Naive thymus-derived CD8-positive, alpha-beta T cell (primary cell): ENCODE results near the gene RIPOR2. TPM values are rescaled to one million over a fixed set of nuclear protein-coding genes. Genes with fewer than 3 reads are reported as not detected.

Experiments used
- ATAC-seq, 2 donors: fragments of 150-1000 bp; cut with Tn5 transposase in 1 of 2; sonication (Bioruptor Pico), chemical (Tn5 transposase) in 1 of 2; 1 replicate in 1 of 2; 2 replicates in 1 of 2; pipeline ENCODE4 v1.10.0; 2021; ENCODE audit warnings: mild to moderate bottlenecking in 2 of 2, moderate library complexity in 2 of 2
- POLR2A ChIA-PET: fragments of 350-600 bp; sonication (Branson Sonifier 250); formaldehyde crosslinking; loops from one replicate; lab custom pipeline; 2021; ENCODE audit warnings: antibody characterized with exemption; lab: Charles Lee
- DNase-seq, 10 donors: peaks; one replicate each; pipeline versions ENCODE4 v3.0.0 to v3.0.0-alpha.2; 2020 to 2022
- H3K27ac Mint-ChIP-seq, 10 donors: one replicate each; pipeline ENCODE4 v1.8.0; 2020 to 2022; ENCODE audit warnings: mild to moderate bottlenecking in 10 of 10, mixed read lengths in 10 of 10, moderate library complexity in 4 of 10, inconsistent platforms in 1 of 10
- H3K27me3 Mint-ChIP-seq, 5 donors: one replicate each; pipeline ENCODE4 v1.8.0; 2021 to 2022; ENCODE audit warnings: mixed read lengths in 5 of 5
- H3K36me3 Mint-ChIP-seq, 3 donors: one replicate each; pipeline ENCODE4 v1.8.0; 2020 to 2022; ENCODE audit warnings: mixed read lengths in 3 of 3, mild to moderate bottlenecking in 2 of 3, inconsistent platforms in 1 of 3
- H3K4me1 Mint-ChIP-seq, 4 donors: one replicate each; pipeline ENCODE4 v1.8.0; 2021 to 2022; ENCODE audit warnings: mixed read lengths in 4 of 4
- H3K4me3 Mint-ChIP-seq, 10 donors: one replicate each; pipeline ENCODE4 v1.8.0; 2020 to 2022; ENCODE audit warnings: mild to moderate bottlenecking in 10 of 10, mixed read lengths in 10 of 10, moderate library complexity in 6 of 10, inconsistent platforms in 1 of 10
- H3K9me3 Mint-ChIP-seq, 9 donors: one replicate each; pipeline ENCODE4 v1.8.0; 2020 to 2022; ENCODE audit warnings: mixed read lengths in 9 of 9, mild to moderate bottlenecking in 3 of 9, inconsistent platforms in 1 of 9, moderate library complexity in 1 of 9
- polyA plus RNA-seq, 3 donors: library from polyadenylated mRNA; unstranded; fragments of 300-500 nt; fragmentation: Illumina TruSeq; gene quantifications; one replicate each; pipeline ENCODE4 v1.2.3, GENCODE V29; 2021
- total RNA-seq, 8 experiments: library from RNA in 2 of 8; stranded (reverse) in 2 of 8; gene quantifications; one replicate each; pipeline ENCODE4 v1.2.3 and lab custom pipeline; 2021 to 2026

RIPOR2 gene
- total and polyA plus RNA-seq, 5 experiments from 2014 or later = 413 to 542 (median 511) TPM

DNA sequence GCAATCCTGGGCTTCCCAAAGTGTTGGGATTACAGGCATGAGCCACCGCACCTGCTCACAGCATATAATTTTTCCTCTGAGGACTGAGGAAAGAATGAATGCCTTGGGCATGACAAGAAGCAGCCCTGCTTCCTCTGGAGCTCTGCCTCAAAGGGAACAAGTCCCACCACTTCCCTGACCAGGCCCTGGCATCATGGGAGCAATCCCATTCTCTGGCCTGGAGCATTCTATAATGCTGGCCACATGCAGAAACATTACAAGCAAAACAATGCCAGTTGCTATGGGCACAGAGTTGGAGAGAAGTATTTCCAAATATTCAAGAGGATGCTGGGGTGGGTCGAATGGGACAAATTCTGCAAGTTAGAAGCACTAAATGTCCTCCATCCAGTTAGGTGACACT lies 95.6 kb downstream of the RIPOR2 start:
- peaks cover 12 to 96% (median 46%) of the 10 kb centered on the region in 3 donors for H3K36me3 Mint-ChIP-seq
- DNase-seq (no peak), ATAC-seq (no peak)
- no peaks in the 10 kb centered on the region for H3K9me3 Mint-ChIP-seq
- H3K27ac Mint-ChIP-seq = peak overlapping the region; percentile 60 to 94 (median 86)
- H3K4me3 Mint-ChIP-seq = peak overlapping the region in 7 of 10 donors; percentile 34 to 75 (median 52)
- peaks cover 19 to 85% (median 80%) of the 10 kb centered on the region in 4 donors for H3K4me1 Mint-ChIP-seq
- POLR2A ChIA-PET = interaction anchor here (0.6 to 1.6 kb wide), 5 partner anchors 10 to 279 kb away, joined by 3 to 8 read pairs (median 4); no protein-coding TSS in a partner anchor
- no peaks in the 10 kb centered on the region for H3K27me3 Mint-ChIP-seq

GRCh38 chr6:24838994-24839393 lies 96.8 kb downstream of the RIPOR2 start:
- peak in 7 of 10 donors; percentile 19 to 67 (median 35) for DNase-seq
- peak overlapping the region; percentile 13 to 75 (median 48) for H3K4me3 Mint-ChIP-seq
- peak; percentile 69 to 90 for ATAC-seq
- no peaks in the 10 kb centered on the region for H3K27me3 Mint-ChIP-seq
- POLR2A ChIA-PET = interaction anchor here (0.7 to 1.6 kb wide), 4 partner anchors 11 to 130 kb away, joined by 3 to 8 read pairs (median 4); no protein-coding TSS in a partner anchor
- H3K9me3 Mint-ChIP-seq = no peaks in the 10 kb centered on the region
- H3K4me1 Mint-ChIP-seq = peaks cover 19 to 89% (median 84%) of the 10 kb centered on the region in 4 donors
- peak overlapping the region; percentile 60 to 94 (median 86) for H3K27ac Mint-ChIP-seq
- peaks cover 17 to 97% (median 55%) of the 10 kb centered on the region in 3 donors for H3K36me3 Mint-ChIP-seq

GRCh38 chr6:24838081-24838480 lies 97.7 kb downstream of the RIPOR2 start:
- peaks cover 17 to 97% (median 60%) of the 10 kb centered on the region in 3 donors for H3K36me3 Mint-ChIP-seq
- H3K4me3 Mint-ChIP-seq = peak overlapping the region in 5 of 10 donors; percentile 25 to 58 (median 35)
- DNase-seq (no peak), ATAC-seq (no peak)
- H3K27ac Mint-ChIP-seq = peak overlapping the region; percentile 0 to 81 (median 66)
- H3K4me1 Mint-ChIP-seq = peaks cover 20 to 86% (median 81%) of the 10 kb centered on the region in 4 donors
- H3K27me3 Mint-ChIP-seq = no peaks in the 10 kb centered on the region
- H3K9me3 Mint-ChIP-seq = no peaks in the 10 kb centered on the region
- POLR2A ChIA-PET = interaction anchor here (0.7 kb wide), 1 partner anchor 17 kb away, joined by 3 read pairs; no protein-coding TSS in a partner anchor

- ATAC-seq = no peak
- Mint-ChIP-seq H3K4me1 (peaks cover 11 to 75% (median 63%) of the 10 kb centered on the region in 4 donors), H3K9me3 (no peaks in the 10 kb centered on the region), H3K27ac (peak overlapping the region in 8 of 10 donors; percentile 50 to 89 (median 75)), H3K36me3 (peaks cover 23 to 97% (median 58%) of the 10 kb centered on the region in 3 donors), H3K4me3 (peak overlapping the region in 1 of 10 donors; percentile 28), H3K27me3 (no peaks in the 10 kb centered on the region)
- POLR2A ChIA-PET = interaction anchor here (0.6 kb wide), 1 partner anchor 86 kb away, joined by 4 read pairs; no protein-coding TSS in a partner anchor
- DNase-seq = no peak
Observed at GRCh38 chr6:24836109-24836508, 99.7 kb downstream of the RIPOR2 start.

GRCh38 chr6:24833711-24834386 lies 101.9 kb downstream of the RIPOR2 start:
- H3K9me3 Mint-ChIP-seq = no peaks in the 10 kb centered on the region
- peaks cover 23 to 96% (median 52%) of the 10 kb centered on the region in 3 donors for H3K36me3 Mint-ChIP-seq
- no peaks in the 10 kb centered on the region for H3K27me3 Mint-ChIP-seq
- DNase-seq = no peak
- peaks cover 7 to 59% (median 41%) of the 10 kb centered on the region in 4 donors for H3K4me1 Mint-ChIP-seq
- peak overlapping the region in 1 of 10 donors; percentile 29 for H3K4me3 Mint-ChIP-seq
- ATAC-seq = peak in 1 of 2 donors; percentile 27
- H3K27ac Mint-ChIP-seq = peak overlapping the region; percentile 1 to 93 (median 73)
- POLR2A ChIA-PET = interaction anchor here (0.6 to 1.7 kb wide), 4 partner anchors 10 to 226 kb away, joined by 3 to 10 read pairs (median 4); no protein-coding TSS in a partner anchor

- POLR2A ChIA-PET = interaction anchor here (0.6 to 1.3 kb wide), 2 partner anchors 15 to 173 kb away, joined by 4 to 5 read pairs; no protein-coding TSS in a partner anchor
- ATAC-seq (no peak), DNase-seq (no peak)
- Mint-ChIP-seq H3K27ac (peak overlapping the region in 9 of 10 donors; percentile 9 to 83 (median 66)), H3K4me1 (peaks cover 6 to 54% (median 42%) of the 10 kb centered on the region in 4 donors), H3K4me3 (peak overlapping the region in 1 of 10 donors; percentile 39), H3K27me3 (no peaks in the 10 kb centered on the region), H3K9me3 (no peaks in the 10 kb centered on the region), H3K36me3 (peaks cover 21 to 98% (median 50%) of the 10 kb centered on the region in 3 donors)
Observed at GRCh38 chr6:24832794-24833193, 103.0 kb downstream of the RIPOR2 start.

DNA sequence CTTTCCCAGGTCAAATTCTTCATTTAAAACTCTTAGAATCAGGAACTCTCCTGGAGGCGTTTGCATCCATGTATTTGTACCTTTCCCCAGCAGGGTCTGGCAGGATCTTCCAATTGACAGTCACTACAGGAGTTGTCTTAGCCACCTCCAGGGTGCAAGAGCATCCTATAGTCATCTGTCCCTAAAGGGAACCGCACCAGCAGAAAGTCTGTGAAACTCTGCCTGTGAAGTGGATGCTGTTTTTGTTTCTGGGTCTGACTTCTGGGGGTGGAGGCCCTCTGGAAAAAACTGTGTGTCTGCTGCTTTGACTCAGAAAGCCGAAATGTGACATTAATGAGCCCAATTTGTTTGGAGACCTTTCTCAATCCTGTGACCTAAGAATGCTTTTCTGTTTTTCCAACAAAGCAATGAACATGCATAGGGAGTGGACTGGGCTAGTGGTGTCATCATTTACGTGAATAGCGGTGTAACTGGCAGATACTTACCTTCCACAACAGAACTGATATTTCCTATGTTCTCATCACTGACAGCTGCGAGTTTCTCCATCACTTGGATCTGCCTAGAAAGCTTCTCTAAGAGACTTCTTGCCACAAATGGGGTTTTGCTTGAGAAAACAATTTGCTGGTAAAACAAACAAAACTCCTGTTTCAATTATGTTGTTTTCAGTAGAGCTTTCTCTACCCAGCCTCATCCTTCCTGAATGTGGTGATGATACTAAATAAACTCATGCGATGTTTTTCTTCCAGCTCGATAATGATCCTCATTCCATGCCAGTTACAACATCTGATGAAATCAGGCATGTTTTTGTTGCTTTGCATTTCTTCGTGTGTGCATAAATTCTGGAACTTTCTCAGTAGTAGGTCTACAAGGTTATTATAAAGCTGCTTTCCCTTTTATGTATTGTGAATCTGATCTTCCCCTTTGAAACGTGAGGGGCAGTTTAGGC lies 103.7 kb downstream of the RIPOR2 start:
- POLR2A ChIA-PET = interaction anchor here (0.6 kb wide), 1 partner anchor 15 kb away, joined by 5 read pairs; no protein-coding TSS in a partner anchor
- no peaks in the 10 kb centered on the region for H3K9me3 Mint-ChIP-seq
- peak overlapping the region in 1 of 10 donors; percentile 39 for H3K4me3 Mint-ChIP-seq
- H3K4me1 Mint-ChIP-seq = peaks cover 8 to 58% (median 46%) of the 10 kb centered on the region in 4 donors
- no peaks in the 10 kb centered on the region for H3K27me3 Mint-ChIP-seq
- ATAC-seq = no peak
- no peak for DNase-seq
- H3K27ac Mint-ChIP-seq = peak overlapping the region; percentile 8 to 83 (median 71)
- peaks cover 21 to 98% (median 55%) of the 10 kb centered on the region in 3 donors for H3K36me3 Mint-ChIP-seq

DNA sequence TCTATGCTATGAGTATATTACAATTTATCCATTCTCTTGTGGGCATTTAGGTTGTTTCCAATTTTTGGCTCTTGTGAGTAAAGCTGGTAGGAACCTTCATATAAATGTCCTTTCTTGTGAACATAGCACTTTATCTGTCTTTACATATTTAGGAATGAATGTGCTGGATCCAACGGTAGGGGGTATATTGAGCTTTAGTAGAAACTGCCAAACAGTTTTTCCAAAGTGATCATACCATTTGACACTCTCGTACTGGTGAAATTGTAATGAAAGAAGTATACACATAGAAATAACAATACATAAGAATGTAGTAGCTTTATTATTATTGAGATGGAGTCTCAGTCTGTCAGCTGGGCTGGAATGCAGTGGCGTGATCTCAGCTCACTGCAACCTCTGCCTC lies 106.1 kb downstream of the RIPOR2 start:
- Mint-ChIP-seq H3K36me3 (peaks cover 21 to 99% (median 50%) of the 10 kb centered on the region in 3 donors), H3K4me3 (peak overlapping the region in 1 of 10 donors; percentile 22), H3K4me1 (peaks cover 10 to 42% (median 32%) of the 10 kb centered on the region in 4 donors), H3K27ac (peak overlapping the region in 7 of 10 donors; percentile 26 to 76 (median 61)), H3K9me3 (no peaks in the 10 kb centered on the region), H3K27me3 (no peaks in the 10 kb centered on the region)
- POLR2A ChIA-PET = interaction anchor here (1.8 kb wide), 1 partner anchor 11 kb away, joined by 3 read pairs; no protein-coding TSS in a partner anchor
- ATAC-seq (no peak), DNase-seq (no peak)

DNA sequence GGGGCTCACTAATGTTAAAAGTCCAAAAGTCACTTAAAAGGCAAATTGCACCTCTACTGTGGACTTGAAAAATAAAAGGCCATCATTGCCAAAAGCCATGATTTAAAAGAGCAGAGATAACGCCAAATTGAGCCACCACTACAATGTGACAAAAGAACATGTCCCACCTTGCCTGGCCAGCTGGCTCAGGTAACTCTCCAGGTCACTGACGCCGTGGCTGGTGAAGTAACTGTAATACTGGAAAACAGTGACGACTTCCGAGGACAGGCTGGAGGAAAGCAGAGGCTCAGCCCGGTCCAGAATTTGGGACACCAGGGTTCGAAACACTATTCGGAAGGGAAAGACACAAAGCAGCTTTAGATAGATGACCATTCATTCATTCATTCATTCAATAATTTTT lies 107.8 kb downstream of the RIPOR2 start:
- peak overlapping the region in 1 of 10 donors; percentile 45 for H3K4me3 Mint-ChIP-seq
- peak overlapping the region; percentile 15 to 79 (median 70) for H3K27ac Mint-ChIP-seq
- peaks cover 16 to 99% (median 49%) of the 10 kb centered on the region in 3 donors for H3K36me3 Mint-ChIP-seq
- POLR2A ChIA-PET = interaction anchor here (0.6 to 2.0 kb wide), 3 partner anchors 15 to 199 kb away, joined by 4 to 5 read pairs (median 4); no protein-coding TSS in a partner anchor
- peaks cover 7 to 33% (median 24%) of the 10 kb centered on the region in 4 donors for H3K4me1 Mint-ChIP-seq
- DNase-seq = no peak
- ATAC-seq = no peak
- H3K27me3 Mint-ChIP-seq = no peaks in the 10 kb centered on the region
- H3K9me3 Mint-ChIP-seq = no peaks in the 10 kb centered on the region

DNA sequence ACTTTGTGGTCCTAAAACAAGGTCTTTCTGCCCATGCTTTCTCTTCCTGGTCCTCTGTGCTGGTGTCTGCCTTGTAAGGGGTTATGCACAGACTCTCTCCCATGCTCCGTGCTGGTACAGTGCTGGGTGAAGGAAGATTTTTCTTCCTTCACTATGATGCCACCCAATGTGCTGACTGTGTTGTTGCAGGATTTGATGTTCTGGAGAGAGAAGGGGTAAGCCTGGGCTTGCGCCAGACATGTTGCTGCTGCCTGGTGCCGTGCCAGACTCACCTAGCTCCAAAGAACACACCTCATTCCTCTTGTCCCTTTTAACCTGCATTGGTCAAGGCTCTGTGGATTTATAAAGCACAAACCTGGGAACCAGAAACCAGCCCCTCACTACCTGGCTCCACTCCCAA lies 108.6 kb downstream of the RIPOR2 start:
- POLR2A ChIA-PET = interaction anchor here (1.1 to 2.0 kb wide), 2 partner anchors 15 to 199 kb away, joined by 4 to 5 read pairs; no protein-coding TSS in a partner anchor
- no peak for ATAC-seq
- H3K27me3 Mint-ChIP-seq = no peaks in the 10 kb centered on the region
- DNase-seq = no peak
- H3K4me1 Mint-ChIP-seq = peaks cover 7 to 29% (median 22%) of the 10 kb centered on the region in 4 donors
- peak overlapping the region in 1 of 10 donors; percentile 45 for H3K4me3 Mint-ChIP-seq
- H3K36me3 Mint-ChIP-seq = peaks cover 11 to 98% (median 48%) of the 10 kb centered on the region in 3 donors
- peak overlapping the region; percentile 69 to 91 (median 74) for H3K27ac Mint-ChIP-seq
- no peaks in the 10 kb centered on the region for H3K9me3 Mint-ChIP-seq

DNA sequence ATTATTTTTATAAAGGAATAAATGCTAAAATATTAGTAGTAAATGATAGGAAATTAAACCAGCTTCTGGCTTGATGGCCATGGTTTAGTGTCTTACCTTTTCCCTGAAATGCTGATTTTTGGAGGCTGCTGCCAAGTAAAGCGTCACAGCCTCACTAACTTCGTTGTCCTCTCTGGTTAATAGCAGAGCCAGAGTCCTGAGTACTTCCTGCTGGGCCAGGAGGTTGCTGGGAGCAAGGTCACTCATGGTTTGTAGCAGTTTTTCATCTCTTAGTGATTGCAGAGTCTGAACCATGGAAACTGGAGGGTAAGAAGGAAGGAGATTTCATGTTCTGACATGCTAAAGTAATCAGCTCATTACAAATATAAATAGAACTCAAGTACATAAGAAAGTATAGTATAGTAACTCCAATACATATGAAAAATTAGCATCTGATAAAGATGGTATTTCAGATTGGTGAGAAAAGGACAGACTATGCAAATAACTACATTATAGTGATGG lies 110.6 kb downstream of the RIPOR2 start:
- no peaks in the 10 kb centered on the region for H3K9me3 Mint-ChIP-seq
- ATAC-seq (no peak), DNase-seq (no peak)
- peak overlapping the region in 1 of 10 donors; percentile 10 for H3K4me3 Mint-ChIP-seq
- POLR2A ChIA-PET = no interaction called here
- peaks cover 6 to 97% (median 44%) of the 10 kb centered on the region in 3 donors for H3K36me3 Mint-ChIP-seq
- H3K27me3 Mint-ChIP-seq = no peaks in the 10 kb centered on the region
- H3K27ac Mint-ChIP-seq = peak overlapping the region in 9 of 10 donors; percentile 12 to 80 (median 52)
- peaks cover 7 to 32% (median 24%) of the 10 kb centered on the region in 4 donors for H3K4me1 Mint-ChIP-seq
